Hepatocyte (in vitro differentiated cells): ENCODE data around the gene PTPN5. TPM values are rescaled to one million over a fixed set of nuclear protein-coding genes. Genes with fewer than 3 reads are reported as not detected.

Source experiments
- DNase-seq: peaks from one replicate; pipeline ENCODE4 v3.0.0-alpha.2; 2016; ENCODE audit warnings: low spot score
- H2AFZ ChIP-seq: fragments of 200-600 bp; sonication (generic); 2 replicates; pipeline ENCODE4 v1.6.0; 2016; ENCODE audit warnings: antibody characterized with exemption, mild to moderate bottlenecking
- H3K27ac ChIP-seq: fragments of 200-600 bp; sonication (generic); 2 replicates; pipeline ENCODE4 v1.5.1; 2016; ENCODE audit warnings: mild to moderate bottlenecking
- H3K27me3 ChIP-seq: fragments of 200-600 bp; sonication (generic); 2 replicates; pipeline ENCODE4 v1.6.1; 2016
- H3K36me3 ChIP-seq: fragments of 200-600 bp; sonication (generic); replicated peaks from 2 replicates; pipeline ENCODE4 v1.5.1; 2016; ENCODE audit warnings: low read depth; ENCODE audit not compliant: insufficient read depth
- H3K4me1 ChIP-seq: fragments of 200-600 bp; sonication (generic); 2 replicates; pipeline ENCODE4 v1.5.1; 2016; ENCODE audit warnings: mild to moderate bottlenecking, moderate library complexity; ENCODE audit not compliant: insufficient read depth
- H3K4me2 ChIP-seq: fragments of 200-600 bp; sonication (generic); 2 replicates; pipeline ENCODE4 v1.6.0; 2016
- H3K4me3 ChIP-seq: fragments of 200-600 bp; sonication (generic); 2 replicates; pipeline ENCODE4 v1.5.1; 2016; ENCODE audit warnings: mild to moderate bottlenecking
- H3K79me2 ChIP-seq: fragments of 200-600 bp; sonication (generic); 2 replicates; pipeline ENCODE4 v1.6.0; 2017; ENCODE audit warnings: mild to moderate bottlenecking
- H3K9me2 ChIP-seq: fragments of 200-600 bp; sonication (generic); replicated peaks from 2 replicates; pipeline ENCODE4 v1.6.0; 2017; ENCODE audit warnings: mild to moderate bottlenecking; ENCODE audit not compliant: insufficient read depth
- H3K9me3 ChIP-seq: fragments of 200-600 bp; sonication (generic); 2 replicates; pipeline ENCODE4 v1.5.1; 2016; ENCODE audit warnings: low read depth, mild to moderate bottlenecking
- H4K20me1 ChIP-seq: fragments of 200-600 bp; sonication (generic); 2 replicates; pipeline ENCODE4 v1.6.0; 2016; ENCODE audit warnings: mild to moderate bottlenecking; ENCODE audit not compliant: insufficient read depth, poor library complexity, severe bottlenecking
- CTCF ChIP-seq: fragments of 200-600 bp; sonication (generic); IDR thresholded peaks from 2 replicates; pipeline ENCODE4 v1.5.1; 2016; ENCODE audit warnings: antibody characterized with exemption, mild to moderate bottlenecking; ENCODE audit not compliant: poor library complexity
- EZH2 ChIP-seq: fragments of 200-600 bp; sonication (generic); IDR thresholded peaks from 2 replicates; pipeline ENCODE4 v1.6.1; 2016; ENCODE audit warnings: antibody characterized with exemption, mild to moderate bottlenecking, borderline replicate concordance
- EZH2phosphoT487 ChIP-seq: fragments of 200-600 bp; sonication (generic); IDR thresholded peaks from one replicate; pipeline ENCODE4 v1.6.1; 2018; ENCODE audit warnings: antibody characterized with exemption, mild to moderate bottlenecking, low read depth, moderate library complexity; ENCODE audit not compliant: unreplicated experiment, severe bottlenecking
- WGBS: methylation state at CpG from one replicate; pipeline ENCODE4 v1.1.6; 2016; ENCODE audit warnings: low lambda C conversion rate; ENCODE audit errors: missing lambda C conversion rate; 5-methylcytosine and 5-hydroxymethylcytosine counted together
- polyA plus RNA-seq: library from polyadenylated mRNA; unstranded; fragments of >200 nt; fragmentation: Nextera tagmentation; extraction: Ambion mirVana; gene quantifications from 2 replicates; pipeline ENCODE4 v1.2.1, GENCODE V29; 2016
- total RNA-seq: library from RNA; depleted of rRNA; stranded (reverse); fragments of >200 nt; gene quantifications from 2 replicates; pipeline ENCODE4 v1.2.3, GENCODE V29; 2014

PTPN5 gene
- total and polyA plus RNA-seq, 2 experiments from 2014 or later, result 0.22 to 0.90 TPM

GRCh38 chr11:18713646-18714442, 77.8 kb downstream of the PTPN5 start:
- Histone ChIP-seq H3K4me3 (no peak overlapping the region), H3K4me1 (no peaks in the 10 kb centered on the region)
- WGBS, result 89% methylated on average over 26 of the region's 26 CpGs

GRCh38 chr11:18710545-18710944, 81.1 kb downstream of the PTPN5 start:
- Histone ChIP-seq H3K9me2 (no peaks in the 10 kb centered on the region), H3K79me2 (no peaks in the 10 kb centered on the region), H3K27ac (no peak overlapping the region), H3K4me1 (no peaks in the 10 kb centered on the region), H3K9me3 (no peaks in the 10 kb centered on the region), H3K4me2 (no peak overlapping the region), H3K36me3 (no peaks in the 10 kb centered on the region), H2AFZ (no peak overlapping the region), H3K4me3 (no peak overlapping the region), H4K20me1 (no peaks in the 10 kb centered on the region), H3K27me3 (no peaks in the 10 kb centered on the region)
- whole genome bisulfite sequencing, result 85% methylated on average over 5 of the region's 5 CpGs
- TF ChIP-seq CTCF (no peak), EZH2 (no peak), EZH2phosphoT487 (no peak)
- no peak for DNase-seq

More at GRCh38 chr11:18713646-18714442, 77.8 kb downstream of the PTPN5 start:
- Histone ChIP-seq H3K27me3 (no peaks in the 10 kb centered on the region), H3K36me3 (no peaks in the 10 kb centered on the region), H4K20me1 (no peaks in the 10 kb centered on the region), H3K9me3 (no peaks in the 10 kb centered on the region), H3K4me2 (no peak overlapping the region), H3K79me2 (no peaks in the 10 kb centered on the region), H2AFZ (no peak overlapping the region), H3K9me2 (no peaks in the 10 kb centered on the region), H3K27ac (no peak overlapping the region)
- DNase-seq, result no peak
- TF ChIP-seq EZH2 (no peak), EZH2phosphoT487 (no peak), CTCF (no peak)

GRCh38 chr11:18709414-18709813, 82.2 kb downstream of the PTPN5 start:
- WGBS, result 91% methylated on average over 4 of the region's 4 CpGs
- Histone ChIP-seq H3K9me2 (no peaks in the 10 kb centered on the region), H3K9me3 (no peaks in the 10 kb centered on the region), H3K79me2 (no peaks in the 10 kb centered on the region), H3K4me3 (no peak overlapping the region), H3K27ac (no peak overlapping the region), H2AFZ (no peak overlapping the region), H4K20me1 (no peaks in the 10 kb centered on the region), H3K4me1 (no peaks in the 10 kb centered on the region), H3K36me3 (no peaks in the 10 kb centered on the region), H3K27me3 (no peaks in the 10 kb centered on the region), H3K4me2 (no peak overlapping the region)
- TF ChIP-seq EZH2phosphoT487 (no peak), EZH2 (no peak), CTCF (no peak)
- DNase-seq, result no peak
